Keratinocyte (primary cell): ENCODE measurements around the gene VPS8. TPM values are rescaled to one million over a fixed set of nuclear protein-coding genes. Genes with fewer than 3 reads are reported as not detected.

ENCODE experiments used
- DNase-seq: peaks from one replicate; pipeline ENCODE4 v3.0.0-alpha.2; 2011; ENCODE audit warnings: low read depth, missing footprints, low spot score
- FAIRE-seq: peaks from 2 replicates; lab custom pipeline; 2011; peaks lifted over from hg19 to GRCh38; lab: Jason Lieb, UNC
- H2AFZ ChIP-seq: 2 replicates; pipeline ENCODE4 v1.6.0; 2012; ENCODE audit warnings: low read length, control low read depth, inconsistent platforms; ENCODE audit not compliant: control insufficient read depth
- H3K27ac ChIP-seq: 2 replicates; pipeline ENCODE4 v1.5.1; 2011; ENCODE audit warnings: low read length; ENCODE audit not compliant: control insufficient read depth, insufficient read depth
- H3K27me3 ChIP-seq: 3 replicates; pipeline ENCODE4 v1.6.0; 2011; ENCODE audit warnings: low read length; ENCODE audit not compliant: control insufficient read depth, insufficient read depth; ENCODE audit errors: extremely low read depth
- H3K36me3 ChIP-seq, 2 experiments: 2 replicates in 1 of 2; 3 replicates in 1 of 2; pipeline ENCODE4 v1.5.1; 2011; ENCODE audit warnings: low read length in 2 of 2, mild to moderate bottlenecking in 1 of 2; ENCODE audit not compliant: control insufficient read depth in 2 of 2, insufficient read depth in 2 of 2; ENCODE audit errors: extremely low read depth in 1 of 2
- H3K4me1 ChIP-seq: 3 replicates; pipeline ENCODE4 v1.5.1; 2011; ENCODE audit warnings: low read length; ENCODE audit not compliant: control insufficient read depth, insufficient read depth; ENCODE audit errors: extremely low read depth
- H3K4me2 ChIP-seq: 3 replicates; pipeline ENCODE4 v1.6.0; 2011; ENCODE audit warnings: low read depth, low read length; ENCODE audit not compliant: control insufficient read depth, insufficient read depth; ENCODE audit errors: extremely low read depth
- H3K4me3 ChIP-seq, 3 experiments: fragments of 200-600 bp in 1 of 3; sonication (generic) in 1 of 3; 2 replicates in 2 of 3; 3 replicates in 1 of 3; pipeline ENCODE4 v1.5.1; 2011 to 2016; ENCODE audit warnings: low read length in 3 of 3, mild to moderate bottlenecking in 3 of 3, control low read depth in 2 of 3, inconsistent platforms in 1 of 3, low read depth in 1 of 3, mixed read lengths in 1 of 3, mixed run types in 1 of 3, moderate library complexity in 1 of 3; ENCODE audit not compliant: control insufficient read depth in 2 of 3, insufficient read depth in 2 of 3; ENCODE audit errors: extremely low read depth in 1 of 3
- H3K79me2 ChIP-seq: 2 replicates; pipeline ENCODE4 v1.6.0; 2012; ENCODE audit warnings: low read length; ENCODE audit not compliant: control insufficient read depth, insufficient read depth
- H3K9ac ChIP-seq: 3 replicates; pipeline ENCODE4 v1.6.0; 2011; ENCODE audit warnings: low read length; ENCODE audit not compliant: control insufficient read depth, insufficient read depth; ENCODE audit errors: extremely low read depth
- H3K9me1 ChIP-seq: 3 replicates; pipeline ENCODE4 v1.6.0; 2011; ENCODE audit warnings: low read length; ENCODE audit not compliant: control insufficient read depth, insufficient read depth; ENCODE audit errors: extremely low read depth
- H3K9me3 ChIP-seq: 2 replicates; pipeline ENCODE4 v1.5.1; 2012; ENCODE audit warnings: low read depth, low read length; ENCODE audit not compliant: control insufficient read depth
- H4K20me1 ChIP-seq: 3 replicates; pipeline ENCODE4 v1.6.0; 2011; ENCODE audit warnings: low read length; ENCODE audit not compliant: control insufficient read depth, insufficient read depth; ENCODE audit errors: extremely low read depth
- EZH2 ChIP-seq: IDR thresholded peaks from one replicate; pipeline ENCODE4 v1.6.1; 2012; ENCODE audit warnings: inconsistent platforms, mild to moderate bottlenecking, low read length, moderate library complexity
- dilution Hi-C: fragments of 300-500 bp; cut with MboI; formaldehyde crosslinking; loops from one replicate; pipeline ENCODE4 v1.7.0; 2020; ENCODE audit warnings: low sequenced_read_pairs; ENCODE audit not compliant: extremely low pct_ligation_motif_present
- polyA plus RNA-seq, 5 experiments: library from polyadenylated mRNA; depleted of rRNA in 3 of 5; stranded (reverse) in 3 of 5; stranded (forward) in 1 of 5; unstranded in 1 of 5; fragments of >200 nt; gene quantifications; 1 replicate in 1 of 5; 2 replicates in 3 of 5; 3 replicates in 1 of 5; pipeline versions ENCODE4 v1.2.1 to v1.2.3, GENCODE V29; 2011 to 2012; ENCODE audit warnings: missing spikeins in 2 of 5, low read depth in 1 of 5, low replicate concordance in 1 of 5
- TF ChIP-seq, protein P1 (sequence below), 3 experiments: IDR thresholded peaks in 1 of 3; conservative IDR thresholded peaks in 1 of 3; optimal IDR thresholded peaks in 1 of 3; 2 replicates in 2 of 3; 3 replicates in 1 of 3; pipeline versions ENCODE3 to v1.5.1; 2011; ENCODE audit warnings: low read length in 3 of 3, mild to moderate bottlenecking in 3 of 3, moderate library complexity in 2 of 3, control low read depth in 1 of 3, inconsistent platforms in 1 of 3; ENCODE audit not compliant: insufficient read depth in 2 of 3; ENCODE audit errors: extremely low read depth in 1 of 3

The VPS8 gene
- polyA plus RNA-seq, 1 donor (not counting 4 experiments of a cell fraction or from before 2014, with no cell fraction given), result 28.4 TPM

GRCh38 chr3:184932777-184933176 is 120.8 kb downstream of the VPS8 start:
- no peak for TF ChIP-seq EZH2
- TF ChIP-seq, protein P1, sequence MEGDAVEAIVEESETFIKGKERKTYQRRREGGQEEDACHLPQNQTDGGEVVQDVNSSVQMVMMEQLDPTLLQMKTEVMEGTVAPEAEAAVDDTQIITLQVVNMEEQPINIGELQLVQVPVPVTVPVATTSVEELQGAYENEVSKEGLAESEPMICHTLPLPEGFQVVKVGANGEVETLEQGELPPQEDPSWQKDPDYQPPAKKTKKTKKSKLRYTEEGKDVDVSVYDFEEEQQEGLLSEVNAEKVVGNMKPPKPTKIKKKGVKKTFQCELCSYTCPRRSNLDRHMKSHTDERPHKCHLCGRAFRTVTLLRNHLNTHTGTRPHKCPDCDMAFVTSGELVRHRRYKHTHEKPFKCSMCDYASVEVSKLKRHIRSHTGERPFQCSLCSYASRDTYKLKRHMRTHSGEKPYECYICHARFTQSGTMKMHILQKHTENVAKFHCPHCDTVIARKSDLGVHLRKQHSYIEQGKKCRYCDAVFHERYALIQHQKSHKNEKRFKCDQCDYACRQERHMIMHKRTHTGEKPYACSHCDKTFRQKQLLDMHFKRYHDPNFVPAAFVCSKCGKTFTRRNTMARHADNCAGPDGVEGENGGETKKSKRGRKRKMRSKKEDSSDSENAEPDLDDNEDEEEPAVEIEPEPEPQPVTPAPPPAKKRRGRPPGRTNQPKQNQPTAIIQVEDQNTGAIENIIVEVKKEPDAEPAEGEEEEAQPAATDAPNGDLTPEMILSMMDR (optimal IDR thresholded peaks at IDR 0.05 in 1 of 3, IDR thresholded peaks at IDR 0.05 in 1 of 3, conservative IDR thresholded peaks at IDR 0.05 in 1 of 3; ENCODE audit: extremely low read depth in 1 of 3, insufficient read depth in 2 of 3, low read length in 3 of 3), result no peak
- H3K4me3 ChIP-seq, result no peak overlapping the region
- H3K4me1 ChIP-seq, result no peaks in the 10 kb centered on the region
- H4K20me1 ChIP-seq, result no peaks in the 10 kb centered on the region
- H3K36me3 ChIP-seq, result peaks cover 2 to 4% of the 10 kb centered on the region in 2 experiments
- no peak overlapping the region for H2AFZ ChIP-seq
- no peaks in the 10 kb centered on the region for H3K79me2 ChIP-seq
- H3K27ac ChIP-seq, result no peak overlapping the region
- dilution Hi-C loops, result no loop called here
- DNase-seq, result no peak
- no peaks in the 10 kb centered on the region for H3K27me3 ChIP-seq
- FAIRE-seq, result no peak
- no peaks in the 10 kb centered on the region for H3K9me1 ChIP-seq
- H3K9ac ChIP-seq, result no peak overlapping the region
- no peaks in the 10 kb centered on the region for H3K9me3 ChIP-seq
- H3K4me2 ChIP-seq, result no peak overlapping the region

- TF ChIP-seq EZH2, result no peak
- TF ChIP-seq, protein P1 (optimal IDR thresholded peaks at IDR 0.05 in 1 of 3, IDR thresholded peaks at IDR 0.05 in 1 of 3, conservative IDR thresholded peaks at IDR 0.05 in 1 of 3; ENCODE audit: extremely low read depth in 1 of 3, insufficient read depth in 2 of 3, low read length in 3 of 3), result no peak
- DNase-seq, result no peak
- Histone ChIP-seq H3K9ac (no peak overlapping the region), H3K79me2 (no peaks in the 10 kb centered on the region), H3K4me1 (no peaks in the 10 kb centered on the region), H3K9me3 (no peaks in the 10 kb centered on the region), H3K4me2 (no peak overlapping the region), H3K4me3 (no peak overlapping the region), H3K27ac (no peak overlapping the region), H4K20me1 (no peaks in the 10 kb centered on the region), H3K36me3 (peaks cover 7 to 8% of the 10 kb centered on the region in 2 experiments), H3K27me3 (no peaks in the 10 kb centered on the region), H2AFZ (no peak overlapping the region), H3K9me1 (no peaks in the 10 kb centered on the region)
- dilution Hi-C loops, result no loop called here
- no peak for FAIRE-seq
These were observed 125.6 kb downstream of the VPS8 start for GRCh38 chr3:184937611-184938010.
